ENCODE data around the gene TIAM2. TPM values are rescaled to one million over a fixed set of nuclear protein-coding genes. Genes with fewer than 3 reads are reported as not detected.
"Not testable (repeated sequence)": the region's sequence is repeated elsewhere in the genome, so short reads cannot be mapped to it uniquely, and the experiment has no call there.

Gene TIAM2
- total RNA-seq, 1 donor from 2014 or later: 6.2 TPM

GRCh38 chr6:155011809-155012291 lies 16.7 kb downstream of the TIAM2 start:
- Histone ChIP-seq H3K9me3 (no peaks in the 10 kb centered on the region), H3K27me3 (no peaks in the 10 kb centered on the region), H3K27ac (no peak overlapping the region), H3K36me3 (no peaks in the 10 kb centered on the region), H3K4me1 (peaks cover 11% of the 10 kb centered on the region), H3K4me3 (no peak overlapping the region)
- intact Hi-C loops (cut with DNase I): no loop called here
- DNase-seq (no peak), ATAC-seq (no peak)
- TF ChIP-seq, protein P1, sequence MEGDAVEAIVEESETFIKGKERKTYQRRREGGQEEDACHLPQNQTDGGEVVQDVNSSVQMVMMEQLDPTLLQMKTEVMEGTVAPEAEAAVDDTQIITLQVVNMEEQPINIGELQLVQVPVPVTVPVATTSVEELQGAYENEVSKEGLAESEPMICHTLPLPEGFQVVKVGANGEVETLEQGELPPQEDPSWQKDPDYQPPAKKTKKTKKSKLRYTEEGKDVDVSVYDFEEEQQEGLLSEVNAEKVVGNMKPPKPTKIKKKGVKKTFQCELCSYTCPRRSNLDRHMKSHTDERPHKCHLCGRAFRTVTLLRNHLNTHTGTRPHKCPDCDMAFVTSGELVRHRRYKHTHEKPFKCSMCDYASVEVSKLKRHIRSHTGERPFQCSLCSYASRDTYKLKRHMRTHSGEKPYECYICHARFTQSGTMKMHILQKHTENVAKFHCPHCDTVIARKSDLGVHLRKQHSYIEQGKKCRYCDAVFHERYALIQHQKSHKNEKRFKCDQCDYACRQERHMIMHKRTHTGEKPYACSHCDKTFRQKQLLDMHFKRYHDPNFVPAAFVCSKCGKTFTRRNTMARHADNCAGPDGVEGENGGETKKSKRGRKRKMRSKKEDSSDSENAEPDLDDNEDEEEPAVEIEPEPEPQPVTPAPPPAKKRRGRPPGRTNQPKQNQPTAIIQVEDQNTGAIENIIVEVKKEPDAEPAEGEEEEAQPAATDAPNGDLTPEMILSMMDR (IDR thresholded peaks at IDR 0.05): no peak

DNA sequence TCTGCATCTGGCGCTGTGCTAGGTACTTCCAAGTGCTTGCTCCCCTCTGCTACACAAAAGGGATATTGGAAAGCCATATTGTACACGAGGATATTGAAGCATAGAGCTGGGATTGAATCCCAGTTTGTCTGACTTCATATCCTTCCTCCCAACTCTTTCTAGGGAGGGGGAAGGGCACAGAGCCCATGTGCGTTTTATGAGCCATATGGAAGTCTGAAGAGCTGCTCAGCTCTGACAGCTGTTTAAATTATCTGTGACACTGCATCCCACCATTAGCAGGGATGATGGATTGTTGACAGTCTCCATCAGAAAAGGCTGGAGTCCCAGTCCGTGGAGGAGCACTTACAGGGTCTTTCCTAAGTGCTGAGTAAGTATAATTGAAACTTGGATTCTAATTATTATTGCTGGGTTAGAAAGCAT lies 18.4 kb downstream of the TIAM2 start:
- H3K4me3 ChIP-seq: no peak overlapping the region
- H3K27ac ChIP-seq: no peak overlapping the region
- TF ChIP-seq, protein P1 (IDR thresholded peaks at IDR 0.05): no peak
- no peak for DNase-seq
- intact Hi-C loops (cut with DNase I): no loop called here
- no peaks in the 10 kb centered on the region for H3K9me3 ChIP-seq
- no peaks in the 10 kb centered on the region for H3K27me3 ChIP-seq
- no peaks in the 10 kb centered on the region for H3K36me3 ChIP-seq
- no peak for ATAC-seq
- H3K4me1 ChIP-seq: peaks cover 11% of the 10 kb centered on the region

GRCh38 chr6:155014137-155014536 lies 19.0 kb downstream of the TIAM2 start:
- H3K4me3 ChIP-seq: no peak overlapping the region
- no peaks in the 10 kb centered on the region for H3K27me3 ChIP-seq
- intact Hi-C loops (cut with DNase I): no loop called here
- DNase-seq (no peak), ATAC-seq (no peak)
- peaks cover 11% of the 10 kb centered on the region for H3K4me1 ChIP-seq
- no peaks in the 10 kb centered on the region for H3K9me3 ChIP-seq
- H3K36me3 ChIP-seq: no peaks in the 10 kb centered on the region
- TF ChIP-seq, protein P1 (IDR thresholded peaks at IDR 0.05): no peak
- H3K27ac ChIP-seq: no peak overlapping the region

- no peak for DNase-seq
These were observed 19.7 kb downstream of the TIAM2 start for GRCh38 chr6:155014670-155015300.

DNA sequence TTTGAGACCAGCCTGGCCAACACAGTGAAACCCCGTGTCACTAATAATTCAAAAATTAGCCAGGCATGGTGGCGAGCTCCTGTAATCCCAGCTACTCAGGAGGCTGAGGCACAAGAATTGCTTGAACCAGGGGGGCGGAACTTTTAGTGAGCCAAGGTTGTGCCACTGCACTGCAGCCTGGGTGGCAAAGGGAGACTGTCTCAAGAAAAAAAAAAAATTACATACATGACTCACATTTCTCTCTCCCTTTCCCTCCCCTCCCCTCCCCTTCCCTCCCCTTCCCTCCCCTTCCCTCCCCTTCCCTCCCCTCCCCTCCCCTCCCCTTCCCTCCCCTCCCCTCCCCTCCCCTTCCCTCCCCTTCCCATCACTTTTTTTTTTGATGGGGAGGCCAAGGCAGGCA lies 23.3 kb downstream of the TIAM2 start:
- H3K27me3 ChIP-seq; H3K36me3 ChIP-seq; H3K4me3 ChIP-seq; H3K9me3 ChIP-seq; ATAC-seq; intact Hi-C loops (cut with DNase I); H3K27ac ChIP-seq; DNase-seq: not testable (repeated sequence)
- H3K4me1 ChIP-seq: peaks cover 11% of the 10 kb centered on the region

More at GRCh38 chr6:155014670-155015300, 19.7 kb downstream of the TIAM2 start:
- peak; percentile 65 for ATAC-seq
- TF ChIP-seq, protein P1 (IDR thresholded peaks at IDR 0.05): no peak
- no peaks in the 10 kb centered on the region for H3K27me3 ChIP-seq
- no peaks in the 10 kb centered on the region for H3K36me3 ChIP-seq
- intact Hi-C loops (cut with DNase I): no loop called here
- peaks cover 11% of the 10 kb centered on the region for H3K4me1 ChIP-seq
- no peak overlapping the region for H3K4me3 ChIP-seq
- no peaks in the 10 kb centered on the region for H3K9me3 ChIP-seq
- H3K27ac ChIP-seq: no peak overlapping the region

DNA sequence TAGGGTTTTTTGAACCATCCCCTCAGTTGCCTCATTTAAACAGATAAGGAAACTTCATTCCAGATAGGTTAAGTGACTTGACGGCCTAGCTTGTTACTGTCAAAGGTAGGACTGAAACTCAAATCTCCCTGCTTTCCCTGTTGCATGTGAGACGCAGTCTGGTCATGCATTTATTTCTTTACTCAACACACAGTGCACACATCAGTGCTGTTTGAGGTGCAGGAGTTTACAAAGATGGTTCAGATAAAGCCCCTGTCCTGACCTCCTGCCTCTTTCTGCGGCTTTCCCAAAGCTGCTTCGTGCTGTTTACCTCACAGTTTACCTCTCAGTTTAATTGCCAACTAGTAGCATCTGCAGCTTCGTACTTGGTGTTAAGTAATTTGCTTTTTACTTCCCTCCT lies 26.6 kb downstream of the TIAM2 start:
- Histone ChIP-seq H3K27ac (no peak overlapping the region), H3K4me1 (no peaks in the 10 kb centered on the region), H3K4me3 (no peak overlapping the region), H3K27me3 (no peaks in the 10 kb centered on the region), H3K36me3 (no peaks in the 10 kb centered on the region), H3K9me3 (no peaks in the 10 kb centered on the region)
- intact Hi-C loops (cut with DNase I): no loop called here
- TF ChIP-seq, protein P1 (IDR thresholded peaks at IDR 0.05): no peak
- ATAC-seq (no peak), DNase-seq (no peak)
